Fibroblast of mammary gland (primary cell): ENCODE results near the gene AFAP1.

Source experiments
- DNase-seq: peaks from one replicate; pipeline ENCODE4 v3.0.0-alpha.2; 2010; ENCODE audit warnings: low read depth
- H3K4me3 ChIP-seq: 2 replicates; pipeline ENCODE4 v1.5.1; 2011; ENCODE audit warnings: low read depth, mild to moderate bottlenecking, low read length, moderate library complexity; ENCODE audit not compliant: control insufficient read depth
- TF ChIP-seq, protein P1 (sequence below): conservative IDR thresholded peaks from 2 replicates; pipeline ENCODE4 v1.5.1; 2011; ENCODE audit warnings: low read depth, low read length, inconsistent platforms; ENCODE audit not compliant: control insufficient read depth, insufficient read depth

The AFAP1 gene

GRCh38 chr4:7976025-7976424 lies 36.4 kb upstream of the AFAP1 start:
- no peak overlapping the region for H3K4me3 ChIP-seq
- DNase-seq = no peak
- TF ChIP-seq, protein P1, sequence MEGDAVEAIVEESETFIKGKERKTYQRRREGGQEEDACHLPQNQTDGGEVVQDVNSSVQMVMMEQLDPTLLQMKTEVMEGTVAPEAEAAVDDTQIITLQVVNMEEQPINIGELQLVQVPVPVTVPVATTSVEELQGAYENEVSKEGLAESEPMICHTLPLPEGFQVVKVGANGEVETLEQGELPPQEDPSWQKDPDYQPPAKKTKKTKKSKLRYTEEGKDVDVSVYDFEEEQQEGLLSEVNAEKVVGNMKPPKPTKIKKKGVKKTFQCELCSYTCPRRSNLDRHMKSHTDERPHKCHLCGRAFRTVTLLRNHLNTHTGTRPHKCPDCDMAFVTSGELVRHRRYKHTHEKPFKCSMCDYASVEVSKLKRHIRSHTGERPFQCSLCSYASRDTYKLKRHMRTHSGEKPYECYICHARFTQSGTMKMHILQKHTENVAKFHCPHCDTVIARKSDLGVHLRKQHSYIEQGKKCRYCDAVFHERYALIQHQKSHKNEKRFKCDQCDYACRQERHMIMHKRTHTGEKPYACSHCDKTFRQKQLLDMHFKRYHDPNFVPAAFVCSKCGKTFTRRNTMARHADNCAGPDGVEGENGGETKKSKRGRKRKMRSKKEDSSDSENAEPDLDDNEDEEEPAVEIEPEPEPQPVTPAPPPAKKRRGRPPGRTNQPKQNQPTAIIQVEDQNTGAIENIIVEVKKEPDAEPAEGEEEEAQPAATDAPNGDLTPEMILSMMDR = no peak

GRCh38 chr4:7974425-7974824 lies 34.8 kb upstream of the AFAP1 start:
- no peak overlapping the region for H3K4me3 ChIP-seq
- DNase-seq = no peak
- TF ChIP-seq, protein P1 = no peak

- TF ChIP-seq, protein P1 = no peak
- H3K4me3 ChIP-seq = no peak overlapping the region
- DNase-seq = peak; percentile 54
Observed at GRCh38 chr4:7973545-7973981, 33.9 kb upstream of the AFAP1 start.

DNA sequence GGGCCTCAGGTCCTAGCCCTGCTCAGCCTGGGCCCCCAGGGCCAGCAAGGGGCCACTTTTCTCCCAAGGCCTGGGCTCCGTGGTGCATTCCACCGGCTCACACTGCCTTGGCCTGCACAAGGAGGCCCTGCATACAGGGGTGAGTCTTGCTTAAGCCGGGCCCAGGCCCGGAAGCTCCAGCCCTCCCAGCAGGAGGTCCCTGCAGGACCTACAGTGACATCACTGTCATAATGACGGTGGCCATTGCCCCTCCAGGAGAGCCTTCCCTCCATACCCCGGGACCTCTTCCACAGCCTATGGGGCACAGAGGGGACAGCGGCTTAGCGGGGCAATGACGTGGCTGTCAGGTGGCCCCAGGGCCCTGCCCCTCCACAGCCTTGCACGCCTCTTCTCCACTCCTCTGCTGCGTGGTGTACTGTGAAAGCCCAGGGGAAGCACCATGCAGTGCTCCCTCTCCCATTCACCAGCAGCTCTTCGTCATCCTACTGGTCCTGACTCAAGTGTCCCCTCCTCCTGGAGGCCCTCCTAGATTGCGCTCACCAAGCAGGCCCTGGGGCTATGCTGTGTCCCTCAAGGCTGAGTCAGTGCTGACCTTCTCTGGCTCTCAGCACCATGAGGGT lies 32.3 kb upstream of the AFAP1 start:
- TF ChIP-seq, protein P1 = no peak
- H3K4me3 ChIP-seq = no peak overlapping the region
- no peak for DNase-seq

DNA sequence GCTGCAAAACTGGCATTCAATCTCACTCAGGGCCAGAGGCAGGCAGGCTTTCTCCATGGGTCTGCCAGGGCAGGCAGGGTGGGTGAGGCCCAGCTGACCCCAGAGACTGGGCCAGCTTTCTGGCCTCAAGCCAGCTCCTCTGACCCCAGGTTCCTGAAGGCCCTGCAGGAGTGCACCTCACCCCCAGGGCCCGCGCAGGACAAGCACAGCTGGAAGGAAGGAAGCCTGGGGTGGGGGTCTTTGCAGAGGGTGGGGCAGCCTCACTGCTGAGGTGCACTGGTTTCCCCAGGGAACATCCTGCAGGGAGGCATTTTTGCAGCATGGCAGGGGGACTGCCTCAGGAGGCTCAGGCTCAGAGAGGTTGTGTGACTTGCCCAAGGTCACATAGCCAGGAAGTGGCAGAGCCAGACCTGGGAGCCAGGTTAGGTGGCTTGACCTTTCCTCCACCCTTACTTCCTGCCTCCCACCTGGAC lies 31.5 kb upstream of the AFAP1 start:
- H3K4me3 ChIP-seq = no peak overlapping the region
- no peak for DNase-seq
- TF ChIP-seq, protein P1 = no peak

- no peak for DNase-seq
- H3K4me3 ChIP-seq = no peak overlapping the region
Observed at GRCh38 chr4:7970361-7970946, 30.8 kb upstream of the AFAP1 start.

More at GRCh38 chr4:7970361-7970946, 30.8 kb upstream of the AFAP1 start:
- TF ChIP-seq, protein P1 = no peak
